ENCODE results near the gene GIGYF1.
"Not testable (repeated sequence)": the region's sequence is repeated elsewhere in the genome, so short reads cannot be mapped to it uniquely, and the experiment has no call there.

Gene GIGYF1

DNA sequence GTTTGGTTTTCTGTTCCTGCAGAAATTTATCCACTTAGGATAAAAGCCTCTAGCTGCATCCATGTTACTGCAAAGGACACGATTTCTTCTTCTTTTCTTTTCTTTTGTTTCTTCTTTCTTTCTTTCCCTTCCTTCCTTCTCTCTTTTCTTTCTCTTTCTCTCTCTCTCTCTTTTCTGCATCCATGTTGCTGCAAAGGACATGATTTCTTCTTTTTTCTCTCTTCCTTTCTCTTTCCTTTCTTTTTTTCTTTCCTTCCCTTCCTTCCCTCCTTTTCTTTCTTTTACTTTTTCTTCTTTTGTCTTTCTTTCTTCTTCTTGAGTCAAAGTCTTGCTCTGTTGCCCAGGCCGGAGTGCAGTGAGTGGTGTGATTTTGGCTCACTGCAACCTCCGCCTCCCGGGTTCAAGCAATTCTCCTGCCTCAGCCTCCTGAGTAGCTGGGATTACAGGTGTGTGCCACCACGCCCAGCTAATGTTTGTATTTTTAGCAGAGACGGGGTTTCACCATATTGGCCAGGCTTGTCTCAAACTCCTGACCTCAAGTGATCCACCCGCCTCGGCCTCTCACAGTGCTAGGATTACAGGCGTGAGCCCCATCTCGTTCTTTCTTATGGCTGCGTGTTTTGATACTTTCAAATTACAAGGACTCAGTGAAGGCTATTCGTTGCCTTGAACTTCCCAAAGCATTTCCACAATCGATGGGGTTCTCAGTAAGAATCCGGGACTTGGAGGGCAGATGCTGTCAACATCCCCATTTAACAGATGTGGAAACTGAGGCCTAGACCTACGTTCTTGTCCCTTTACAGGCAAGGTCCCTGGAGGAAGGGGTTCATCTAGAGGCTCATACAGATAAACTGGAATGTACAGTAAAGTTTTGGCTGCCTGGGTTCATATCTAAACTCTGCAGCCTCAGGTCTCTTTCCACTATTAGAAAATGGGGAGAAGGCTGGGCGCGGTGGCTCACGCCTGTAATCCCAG lies 22.4 kb downstream of the GIGYF1 start:
- DNase-seq (ENCODE audit: low spot score) = no peak

DNA sequence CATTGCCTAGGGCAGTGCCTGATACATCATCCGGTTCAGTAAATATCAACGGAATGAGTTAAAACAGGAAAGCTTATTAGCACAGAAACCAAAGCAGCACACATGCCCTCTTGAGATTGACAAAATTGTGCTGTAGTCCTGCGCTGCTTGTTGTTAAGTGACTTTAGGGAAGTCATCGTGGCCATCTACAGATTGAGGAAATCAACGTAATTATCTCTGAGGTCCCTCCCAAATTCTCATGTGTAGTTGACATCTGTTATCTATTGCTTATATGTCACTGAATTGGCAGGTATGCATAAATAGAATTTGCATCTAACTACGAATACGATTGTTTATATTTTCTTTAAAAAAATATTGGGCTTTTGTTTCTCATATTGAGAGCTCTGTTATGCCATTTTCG lies 24.0 kb downstream of the GIGYF1 start:
- no peak for DNase-seq (ENCODE audit: low spot score)

DNA sequence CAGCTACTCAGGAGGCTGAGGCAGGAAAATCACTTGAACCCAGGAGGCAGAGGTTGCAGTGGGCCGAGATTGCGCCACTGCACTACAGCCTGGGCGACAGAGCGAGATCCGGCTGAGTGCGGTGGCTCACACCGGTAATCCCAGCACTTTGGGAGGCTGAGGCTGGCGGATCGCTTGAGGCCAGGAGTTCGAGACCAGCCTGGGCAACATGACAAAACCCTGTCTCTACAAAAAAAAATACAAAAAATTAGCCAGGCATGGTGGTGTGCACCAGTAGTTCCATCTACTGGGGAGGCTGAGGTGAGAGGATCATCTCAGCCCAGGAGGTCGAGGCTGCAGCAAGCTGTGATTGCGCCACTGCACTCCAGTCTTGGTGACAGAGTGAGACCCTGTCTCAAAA lies 24.9 kb downstream of the GIGYF1 start:
- DNase-seq (ENCODE audit: low spot score) = not testable (repeated sequence)

DNA sequence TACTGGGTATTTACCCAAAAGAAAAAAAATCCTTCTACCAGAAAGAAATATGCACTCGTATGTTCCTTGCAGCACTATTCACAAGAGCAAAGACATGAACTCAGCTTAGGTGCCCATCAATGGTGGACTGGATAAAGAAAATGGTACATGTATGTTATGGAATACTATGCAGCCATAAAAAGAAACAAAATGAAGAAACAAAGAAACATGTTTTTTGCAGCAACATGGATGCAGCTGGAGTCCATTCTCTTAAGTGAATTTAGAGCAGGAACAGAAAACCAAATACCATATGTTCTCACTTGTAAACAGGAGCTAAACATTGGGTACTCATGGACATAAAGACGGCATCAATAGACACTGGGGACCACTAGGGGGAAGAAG lies 26.0 kb downstream of the GIGYF1 start:
- DNase-seq (ENCODE audit: low spot score) = no peak

DNA sequence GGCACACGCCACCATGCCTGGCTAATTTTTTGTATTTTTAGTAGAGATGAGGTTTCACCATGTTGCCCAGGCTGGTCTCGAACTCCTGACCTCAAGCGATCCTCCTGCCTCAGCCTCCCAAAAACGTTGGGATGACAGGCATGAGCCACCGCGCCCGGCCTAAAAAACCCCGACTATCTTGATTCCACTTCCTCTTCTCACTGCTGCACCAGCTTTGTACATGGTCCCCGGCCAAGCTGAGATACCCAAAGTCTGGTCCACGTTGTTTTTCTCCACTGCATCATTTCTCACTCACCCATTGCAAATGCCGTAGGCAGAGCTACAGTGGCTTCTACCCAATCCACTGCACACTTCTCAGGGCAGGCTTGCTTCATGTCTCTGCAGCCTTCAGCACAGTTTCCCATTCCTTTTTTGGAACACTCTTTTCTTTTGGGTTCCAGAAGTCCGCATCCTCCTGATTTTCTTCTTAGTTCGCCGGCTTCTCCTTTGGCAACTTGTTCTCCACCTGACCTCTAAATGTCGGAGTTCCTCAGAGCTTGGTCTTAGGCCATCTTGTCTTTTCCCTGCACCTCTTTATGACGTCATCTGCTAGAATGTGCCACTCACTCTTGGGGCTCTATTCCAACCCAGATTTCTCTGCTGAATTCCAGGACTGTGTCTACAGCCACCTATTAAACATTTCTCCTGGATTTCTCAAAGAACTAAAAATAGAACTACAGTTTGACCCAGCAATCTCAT lies 26.6 kb downstream of the GIGYF1 start:
- DNase-seq (ENCODE audit: low spot score) = no peak

DNA sequence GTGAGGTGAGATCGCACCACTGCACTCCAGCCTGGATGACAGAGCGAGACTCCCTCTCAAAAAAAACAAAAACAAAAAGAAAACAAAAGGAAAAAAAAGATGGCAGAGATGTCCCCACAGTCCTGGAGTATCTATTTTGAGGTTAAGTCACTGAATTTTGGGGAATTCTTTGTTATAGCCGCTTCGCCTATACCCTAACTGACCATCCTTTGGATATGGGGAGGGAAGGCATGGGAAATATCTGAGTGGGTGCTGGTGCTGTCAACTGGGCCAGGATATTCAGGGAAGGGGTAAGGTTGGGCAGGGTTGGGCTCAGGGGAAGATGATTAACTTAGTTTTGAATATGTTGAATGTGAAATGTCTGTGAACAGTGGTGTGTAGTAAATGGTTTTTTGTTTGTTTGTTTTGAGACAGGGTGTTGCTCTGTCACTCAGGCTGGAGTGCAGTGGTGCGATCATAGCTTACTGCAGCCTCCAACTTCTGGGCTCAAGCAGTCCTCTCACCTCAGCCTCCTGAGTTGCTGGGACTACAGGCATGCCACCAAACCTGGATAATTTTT lies 28.8 kb downstream of the GIGYF1 start:
- DNase-seq (ENCODE audit: low spot score) = no peak

DNA sequence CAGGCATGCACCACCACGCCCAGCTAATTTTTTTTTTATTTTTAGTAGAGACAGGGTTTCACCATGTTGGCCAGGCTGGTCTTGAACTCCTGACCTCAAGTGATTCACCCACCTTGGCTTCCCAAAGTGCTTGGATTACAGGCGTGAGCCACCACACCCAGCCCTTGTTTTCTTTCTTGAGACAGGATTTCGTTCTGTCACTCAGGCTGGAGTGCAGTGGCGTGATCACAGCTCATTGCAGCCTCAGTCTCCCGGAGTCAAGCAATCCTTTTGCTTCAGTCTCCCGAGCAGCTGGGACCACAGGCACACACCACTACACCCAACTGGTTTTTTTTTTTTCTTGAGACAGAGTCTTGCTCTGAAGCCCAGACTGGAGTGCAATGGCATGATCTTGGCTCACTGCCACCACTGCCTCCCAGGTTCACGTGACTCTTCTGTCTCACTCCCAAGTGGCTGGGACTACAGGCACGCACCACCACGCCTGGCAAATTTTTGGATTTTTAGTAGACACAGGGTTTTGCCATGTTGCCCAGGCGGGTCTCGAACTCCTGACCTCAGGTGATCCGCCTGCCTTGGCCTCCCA lies 31.8 kb downstream of the GIGYF1 start:
- not testable (repeated sequence) for DNase-seq (ENCODE audit: low spot score)

DNA sequence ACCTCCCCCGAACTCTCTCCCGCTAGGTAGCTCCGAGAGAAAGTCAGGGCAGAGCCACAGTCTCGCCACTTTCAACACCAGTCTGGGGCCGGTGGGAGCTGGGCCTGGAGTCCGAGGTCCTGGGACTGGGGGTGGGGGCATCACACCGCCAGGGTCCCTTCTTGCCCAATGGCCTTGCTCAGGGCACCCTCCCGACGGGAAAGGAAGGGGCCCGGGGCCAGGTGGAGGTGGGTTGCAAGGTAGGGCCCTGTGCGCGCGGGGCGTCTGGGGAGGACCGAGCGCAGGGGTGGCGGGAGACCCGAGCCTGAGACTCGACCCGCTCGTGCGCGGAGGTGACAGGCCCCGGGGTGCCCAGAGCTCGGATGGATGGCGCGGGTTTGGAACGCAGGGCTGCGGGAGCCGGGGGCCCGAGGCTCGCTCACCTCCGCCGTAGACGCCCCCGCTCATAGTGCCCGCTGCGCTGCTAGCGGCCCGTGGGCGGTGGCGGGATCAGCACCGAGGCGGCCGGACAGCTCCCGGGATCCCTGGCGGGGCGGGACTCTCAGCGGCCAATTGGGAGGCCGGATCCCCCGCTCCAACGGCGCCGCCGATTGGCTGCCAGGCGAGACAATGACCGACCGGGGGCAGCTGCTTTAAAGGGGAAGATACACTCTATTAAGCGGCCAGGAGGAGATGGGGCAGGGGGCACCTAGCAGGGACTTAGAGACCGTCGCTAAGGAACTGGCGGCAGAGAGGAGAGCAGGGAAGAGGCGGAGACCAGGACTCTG lies 38.0 kb downstream of the GIGYF1 start, which contains the start of gene ACTL6B:
Gene ACTL6B (minus strand): TSS at position 541 of the 767 bp plus-strand sequence. CDS start 94 bp downstream, at position 447.
- DNase-seq (ENCODE audit: low spot score) = peak; percentile 45

DNA sequence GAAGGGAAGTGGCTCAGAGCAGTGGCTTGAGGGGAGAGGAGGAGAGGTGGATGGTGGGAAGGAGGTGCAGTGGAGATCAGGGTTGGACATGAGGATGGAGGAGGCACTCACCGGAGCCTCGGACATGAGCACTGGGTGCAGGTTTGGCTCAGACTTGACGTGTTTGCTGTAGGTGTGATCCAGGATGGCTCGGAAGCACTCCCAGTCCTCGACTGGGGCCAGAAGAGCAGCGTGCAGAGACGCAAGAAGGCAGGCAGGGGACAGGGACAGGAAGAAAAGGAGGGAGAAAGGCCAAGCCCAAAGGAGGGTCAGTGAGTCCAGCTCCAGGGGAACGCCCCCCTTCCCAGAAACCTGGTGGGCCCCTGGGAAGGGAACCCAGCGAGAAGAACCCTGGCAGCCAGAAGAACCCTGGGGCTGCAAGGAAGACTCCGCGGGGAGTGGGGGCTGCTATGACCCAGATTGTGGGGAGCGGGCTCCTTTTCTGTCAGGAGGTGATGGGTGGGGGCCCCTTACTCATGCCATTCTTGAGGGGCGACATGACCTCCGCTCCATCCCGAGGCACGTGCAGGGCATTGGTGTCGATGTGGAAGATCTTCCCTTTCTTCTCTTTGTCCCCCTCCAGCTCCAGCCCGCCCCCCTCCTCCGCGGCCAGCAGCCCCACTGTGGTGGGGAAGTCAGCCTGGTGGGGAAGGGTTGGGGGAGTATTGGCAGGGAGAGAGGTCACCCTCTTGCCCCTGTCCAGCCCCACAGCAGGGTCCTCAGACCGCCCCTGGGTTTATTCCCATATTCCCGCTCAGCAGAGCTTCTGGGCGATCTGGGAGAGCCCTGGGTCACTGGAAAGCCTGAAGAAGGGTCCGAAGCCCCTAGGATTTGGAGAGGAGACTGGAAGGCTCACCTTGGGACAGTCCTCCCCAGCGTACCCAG lies 38.9 kb downstream of the GIGYF1 start:
- no peak for DNase-seq (ENCODE audit: low spot score)

DNA sequence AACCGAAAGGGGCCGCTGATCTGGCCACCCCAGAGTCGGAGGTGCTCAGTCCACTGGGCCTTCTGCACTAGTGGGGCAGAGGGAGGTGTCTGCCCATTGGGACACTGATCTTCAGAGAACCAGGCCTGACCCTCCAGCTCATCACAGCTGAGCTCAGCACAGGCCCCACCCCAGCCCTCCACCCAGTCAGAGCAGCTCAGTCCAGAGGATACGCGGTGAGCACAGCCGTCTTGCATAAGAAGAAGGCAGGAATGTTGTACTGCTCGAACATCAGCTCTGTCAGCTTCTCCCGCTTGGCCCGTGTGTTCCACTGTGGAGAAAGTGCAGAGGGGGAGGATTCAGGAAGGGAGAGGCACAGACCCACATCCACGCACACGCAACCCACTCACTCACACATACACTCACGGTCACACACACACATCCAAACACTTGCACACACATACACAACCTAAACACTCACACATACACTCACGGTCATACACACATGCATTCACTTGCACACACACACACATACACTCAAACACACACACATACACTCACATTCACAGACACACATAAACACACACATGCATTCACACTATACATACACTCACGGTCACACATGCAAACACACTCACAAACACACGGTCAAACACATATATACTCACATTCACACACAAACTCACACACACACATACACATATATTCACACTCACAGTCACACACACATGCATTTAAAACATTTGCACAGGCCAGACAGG lies 44.1 kb downstream of the GIGYF1 start:
- no peak for DNase-seq (ENCODE audit: low spot score)

DNA sequence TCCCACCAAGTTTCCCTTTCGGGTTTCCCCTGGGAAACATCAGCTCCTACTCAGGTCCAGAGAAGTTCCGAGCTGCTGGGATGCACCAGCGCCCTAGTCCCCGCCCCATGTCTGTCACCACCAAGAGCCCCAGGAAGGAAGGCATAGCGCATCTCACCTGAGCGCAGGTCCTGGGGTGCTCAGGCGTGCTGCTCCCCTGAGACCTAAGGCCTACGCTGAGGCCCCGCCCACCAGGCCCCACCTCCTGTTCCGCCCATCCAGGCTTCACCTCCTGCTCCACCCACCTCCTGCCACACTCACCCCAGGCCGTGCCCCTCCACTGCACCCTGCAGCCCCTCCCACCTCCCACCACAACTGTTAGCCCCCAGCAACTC lies 51.5 kb downstream of the GIGYF1 start:
- DNase-seq (ENCODE audit: low spot score) = peak; percentile 4

DNA sequence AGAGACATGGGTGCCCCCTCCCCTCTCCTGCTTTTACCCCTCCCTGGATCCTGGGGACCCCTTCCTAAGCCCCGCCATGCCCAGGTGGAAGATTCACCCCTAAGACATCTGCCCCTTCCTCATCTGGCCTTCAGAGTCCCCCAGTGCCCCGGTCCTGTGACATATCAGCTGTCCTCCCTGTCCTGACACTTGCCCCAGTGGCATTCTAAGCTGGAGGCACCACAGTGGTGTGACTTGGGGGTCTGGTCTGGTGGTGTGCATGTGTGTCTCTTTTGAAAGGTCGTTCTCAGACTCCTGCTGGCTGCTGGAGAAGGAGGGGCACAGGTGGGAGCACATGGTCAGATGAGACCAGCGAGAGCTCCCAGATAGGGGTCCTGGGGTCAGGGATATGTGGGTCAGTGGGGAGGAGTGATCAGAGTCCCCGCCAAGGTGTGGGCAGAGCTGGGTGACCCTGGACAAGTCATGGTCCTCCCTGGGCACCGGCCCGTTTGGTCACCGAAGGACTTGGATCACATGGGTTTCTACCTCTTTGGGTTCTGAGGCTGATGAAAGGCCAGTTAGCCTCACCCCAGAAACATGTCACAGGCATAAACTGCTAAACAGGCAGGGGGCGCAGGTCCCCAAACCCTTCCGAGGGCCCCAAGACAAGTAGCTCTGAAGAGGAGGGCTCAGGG lies 52.1 kb downstream of the GIGYF1 start:
- no peak for DNase-seq (ENCODE audit: low spot score)

DNA sequence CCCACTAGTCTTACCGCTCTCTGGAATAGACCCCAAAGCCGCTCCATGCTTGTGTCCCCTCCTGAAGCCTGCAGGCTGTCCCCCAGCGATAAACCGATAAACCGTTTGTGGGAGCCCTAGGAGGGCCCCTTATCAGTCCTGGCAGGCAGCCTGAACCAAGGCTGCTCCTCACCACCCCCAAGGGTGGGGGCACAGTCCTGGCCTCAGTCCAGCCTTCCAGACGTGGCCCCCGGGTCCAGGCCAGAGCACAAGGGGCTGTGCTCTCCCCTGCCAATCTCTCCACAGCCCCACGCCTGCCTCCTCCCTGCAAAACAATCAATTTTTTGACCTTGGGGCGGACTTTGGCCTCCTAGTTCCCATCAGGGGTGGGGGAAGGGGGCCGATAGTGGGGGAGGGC lies 52.6 kb downstream of the GIGYF1 start, which contains the start of gene TFR2:
Gene TFR2 (minus strand): TSS at position 90 of the 397 bp plus-strand sequence. CDS start 43 bp downstream, at position 47.
- DNase-seq (ENCODE audit: low spot score) = no peak

DNA sequence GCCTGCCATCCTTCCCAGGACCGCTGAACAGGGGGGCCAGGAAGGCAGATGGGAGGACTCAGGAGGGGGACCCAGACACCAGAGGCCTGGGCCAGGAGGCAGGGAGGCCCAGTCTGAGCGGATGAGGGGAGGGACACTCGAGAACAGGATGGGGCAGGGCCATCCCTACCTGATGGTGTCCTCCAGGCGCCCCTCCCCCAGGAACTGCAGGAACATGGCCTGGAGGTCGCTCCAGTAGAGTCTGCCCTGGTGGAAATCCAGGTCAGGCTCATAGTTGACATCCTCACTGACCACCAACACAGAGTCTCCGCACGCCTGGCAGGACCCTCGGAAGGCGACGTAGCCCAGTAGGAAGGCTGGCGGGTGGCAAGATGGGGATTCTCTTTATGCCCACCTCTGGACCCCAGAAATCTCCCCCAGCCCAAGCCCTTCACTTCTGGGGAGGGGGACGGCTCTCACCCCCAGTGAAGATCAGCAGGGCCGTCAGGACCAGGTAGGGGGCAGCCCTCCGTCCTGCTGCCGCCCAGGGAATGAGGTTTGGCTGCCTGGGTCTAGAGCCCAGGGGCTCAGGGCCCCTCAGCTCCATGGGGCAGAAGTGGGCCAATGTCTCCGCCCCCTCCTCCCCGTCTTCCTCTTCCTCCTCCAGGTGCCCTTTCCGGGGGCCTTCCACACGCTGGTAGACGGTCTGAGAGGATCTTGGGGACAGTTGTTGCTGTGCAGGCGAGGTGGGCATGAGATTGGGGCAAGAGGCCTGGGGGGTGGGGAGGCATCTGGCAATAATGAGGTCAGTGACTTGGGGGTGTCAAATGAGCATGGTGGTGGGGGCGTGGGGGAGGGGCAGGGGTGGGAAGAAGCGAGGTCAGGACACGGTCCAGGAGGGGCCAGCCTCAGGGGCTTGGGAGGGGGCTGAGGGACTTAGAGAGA lies 53.3 kb downstream of the GIGYF1 start:
- DNase-seq (ENCODE audit: low spot score) = no peak

DNA sequence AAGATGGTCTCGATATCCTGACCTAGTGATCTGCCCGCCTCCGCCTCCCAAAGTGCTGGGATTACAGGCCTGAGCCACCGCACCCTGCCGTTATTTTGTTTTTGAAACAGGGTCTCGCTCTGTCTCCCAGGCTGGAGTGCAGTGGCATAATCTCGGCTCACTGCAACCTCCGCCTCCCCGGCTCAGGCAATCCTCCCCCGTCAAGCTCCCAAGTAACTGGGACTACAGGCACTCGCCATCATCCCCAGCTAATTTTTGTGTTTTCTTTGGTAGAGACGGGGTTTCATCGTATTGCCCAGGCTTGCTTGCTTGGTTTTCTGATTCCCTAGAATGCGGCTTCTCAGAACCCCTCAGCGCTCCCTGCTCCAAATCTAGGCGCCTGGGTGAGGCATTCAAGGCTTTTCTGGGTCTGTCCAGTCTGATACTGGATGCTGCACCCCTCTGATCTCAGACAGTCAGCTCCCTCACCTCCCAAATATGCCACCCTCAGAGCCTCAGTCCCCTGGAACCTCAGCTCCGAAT lies 54.0 kb downstream of the GIGYF1 start:
- DNase-seq (ENCODE audit: low spot score) = no peak

DNA sequence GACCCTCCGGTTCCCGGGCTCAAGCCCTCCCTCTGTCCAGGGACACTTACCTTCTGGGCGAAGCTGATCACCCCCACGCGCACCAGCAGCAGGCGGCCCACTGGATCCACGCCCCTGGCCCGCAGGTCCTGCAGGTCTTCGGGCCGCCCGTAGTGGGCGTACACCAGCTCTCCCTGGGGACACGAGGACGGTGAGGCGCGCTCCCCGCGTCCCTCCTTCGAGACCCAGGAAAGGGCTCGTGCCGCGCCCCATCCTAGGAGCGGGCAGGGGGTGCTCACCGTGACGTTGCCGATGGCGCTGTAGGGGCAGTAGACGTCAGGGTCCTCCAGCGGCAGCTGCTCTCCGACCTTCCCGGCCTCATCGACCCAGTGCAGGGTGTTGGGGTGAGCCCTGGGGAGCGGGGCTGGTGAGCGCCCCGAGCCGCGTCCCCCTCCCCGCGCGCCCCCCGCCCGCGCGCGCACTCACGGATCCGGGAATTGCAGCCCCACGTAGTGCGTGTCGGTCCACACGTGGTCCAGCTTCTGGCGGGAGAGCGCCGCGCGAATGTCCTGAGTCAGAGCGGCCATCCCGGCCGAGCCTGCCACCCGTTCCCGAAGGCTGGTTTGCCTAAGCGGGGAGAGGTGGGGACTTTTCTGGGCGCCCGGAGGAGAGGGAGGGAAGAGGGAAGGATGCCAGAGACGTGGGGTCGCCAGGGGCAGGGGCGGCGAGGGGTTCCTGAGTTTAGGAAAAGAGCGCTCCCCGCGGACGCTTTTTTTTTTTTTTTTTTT lies 60.9 kb downstream of the GIGYF1 start:
- DNase-seq (ENCODE audit: low spot score) = peak; percentile 56

DNA sequence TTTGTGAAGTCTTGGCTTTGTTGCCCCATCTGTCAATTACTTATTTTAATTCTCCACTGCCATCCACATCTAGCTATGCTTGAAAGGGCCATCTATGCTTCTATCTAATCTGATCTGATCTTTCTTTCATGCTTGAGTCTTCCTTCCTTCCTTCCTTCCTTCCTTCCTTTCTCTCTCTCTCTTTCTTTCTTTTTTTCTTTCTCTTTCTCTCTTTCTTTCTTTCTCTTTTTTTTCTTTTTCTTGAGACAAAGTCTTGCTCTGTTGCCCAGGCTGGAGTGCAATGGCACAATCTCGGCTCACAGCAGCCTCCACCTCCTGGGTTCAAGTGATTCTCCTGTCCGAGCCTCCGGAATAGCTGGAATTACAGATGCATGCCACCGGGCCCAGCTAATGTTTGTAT lies 64.0 kb downstream of the GIGYF1 start:
- DNase-seq (ENCODE audit: low spot score) = no peak

Data from CD4-positive, alpha-beta T cell treated with Interleukin-2 at 100 ng/mL for 4 hours (primary cell).